ENCODE measurements around the gene PKNOX2. TPM values are rescaled to one million over a fixed set of nuclear protein-coding genes. Genes with fewer than 3 reads are reported as not detected.

PKNOX2 gene
- total and polyA plus RNA-seq, 2 of the 4 experiments (the other 2 are of a cell fraction) = 0.72 to 2.3 TPM

DNA sequence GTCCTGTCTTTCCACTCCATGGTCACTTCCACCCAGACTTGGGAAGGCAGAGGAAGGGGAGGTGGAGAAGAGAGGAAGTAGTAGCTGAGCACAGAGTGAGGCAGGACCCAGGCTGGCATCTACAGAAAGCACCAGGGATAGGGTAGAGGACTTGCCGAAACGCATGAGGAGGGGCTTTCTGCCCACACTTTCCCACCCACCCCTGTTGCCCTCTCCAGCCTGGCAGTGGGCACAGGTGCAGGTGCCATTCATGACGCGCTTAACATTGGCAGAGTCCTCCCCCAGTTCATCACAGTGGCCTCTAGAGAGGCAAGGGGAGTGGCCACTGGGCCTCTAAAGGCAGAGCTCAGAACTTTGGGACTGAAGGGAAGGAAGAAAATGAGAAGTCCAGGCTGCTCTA, 249.6 kb downstream of the PKNOX2 start:
- DNase-seq (no peak), ATAC-seq (ENCODE audit: low read depth) (no peak)
- Histone ChIP-seq H3K9me1 (ENCODE audit: insufficient read depth, low read length) (no peaks in the 10 kb centered on the region; the same call in 1 of the 2 replicates), H3K9ac (ENCODE audit: low read depth, low read length) (no peak overlapping the region), H2BK15ac (ENCODE audit: low read depth, low read length) (no peak overlapping the region), H2AK9ac (replicated peaks; ENCODE audit: low read depth, low read length, poor library complexity) (no peak overlapping the region), H4K20me1 (ENCODE audit: insufficient read depth, low read length) (no peaks in the 10 kb centered on the region), H3K4me3 (ENCODE audit: insufficient read depth, low read depth, low read length) (no peak overlapping the region), H2BK20ac (ENCODE audit: low read depth, low read length) (no peak overlapping the region), H4K91ac (ENCODE audit: insufficient read depth, low read depth, low read length) (no peak overlapping the region), H2AK5ac (ENCODE audit: low read depth, low read length) (no peak overlapping the region), H3K4ac (ENCODE audit: low read depth, low read length) (no peak overlapping the region), H3K9me3 (ENCODE audit: control insufficient read depth, insufficient read depth, low read length) (no peaks in the 10 kb centered on the region), H3K4me1 (ENCODE audit: control insufficient read depth, insufficient read depth, low read length) (no peaks in the 10 kb centered on the region), H2BK5ac (ENCODE audit: low read depth, low read length, poor library complexity, severe bottlenecking) (no peak overlapping the region), H3K27ac (ENCODE audit: insufficient read depth, low read length) (no peak overlapping the region), H3K4me2 (ENCODE audit: low read depth, low read length) (no peak overlapping the region), H2BK120ac (ENCODE audit: low read depth, low read length) (no peak overlapping the region), H3K14ac (replicated peaks; ENCODE audit: low read depth, low read length) (no peak overlapping the region), H4K5ac (ENCODE audit: low read depth, low read length) (no peak overlapping the region), H3K36me3 (ENCODE audit: control insufficient read depth, insufficient read depth, low read length) (no peaks in the 10 kb centered on the region), H3K56ac (ENCODE audit: extremely low read depth, insufficient read depth, low read length) (no peak overlapping the region), H3K23ac (ENCODE audit: low read depth, low read length) (no peak overlapping the region), H3K18ac (ENCODE audit: low read depth, low read length) (no peak overlapping the region), H3K79me1 (ENCODE audit: low read depth in 1 of 2, low read length in 2 of 2) (no peaks in the 10 kb centered on the region), H3K27me3 (ENCODE audit: control insufficient read depth, insufficient read depth, low read length) (peaks cover 14% of the 10 kb centered on the region), H4K8ac (ENCODE audit: low read depth in 2 of 2, low read length in 2 of 2) (no peak overlapping the region), H2AFZ (replicated peaks; ENCODE audit: low read length, poor library complexity) (peak overlapping the region; percentile 33)
- BruUV-seq (replicated peaks) = no TSS peak
- in situ Hi-C loops (cut with MboI; ENCODE audit: low sequenced_read_pairs) (loop anchor here (25.0 kb wide), 1 partner anchor 752 kb away; the partner anchor contains the start of genes SIAE and SPA17), dilution Hi-C loops (cut with HindIII; ENCODE audit: low sequenced_read_pairs, unreplicated experiment) (no loop called here), intact Hi-C loops (cut with micrococcal nuclease) (no loop called here)
- TF ChIP-seq RFX5 (IDR thresholded peaks at IDR 0.05; ENCODE audit: low read depth, low read length) (no peak), SMC3 (IDR thresholded peaks at IDR 0.05; ENCODE audit: low read depth, low read length) (no peak), POLR2A (IDR thresholded peaks at IDR 0.05; ENCODE audit: low read depth, low read length) (no peak), CHD1 (IDR thresholded peaks at IDR 0.05; ENCODE audit: low read depth, low read length) (no peak), ELK1 (IDR thresholded peaks at IDR 0.05; ENCODE audit: borderline replicate concordance, low read depth, low read length) (no peak), CTCF (conservative IDR thresholded peaks at IDR 0.05; ENCODE audit: low read depth, low read length) (no peak), MAZ (IDR thresholded peaks at IDR 0.05; ENCODE audit: borderline replicate concordance, low read depth, low read length) (no peak), FOS (IDR thresholded peaks at IDR 0.05; ENCODE audit: low read depth, low read length) (no peak), MAFK (IDR thresholded peaks at IDR 0.05; ENCODE audit: low read depth, low read length) (no peak)
- POLR2A ChIA-PET (ENCODE audit: unreplicated experiment) = no interaction called here
- WGBS, 2 experiments (ENCODE audit: extremely low coverage in 2 of 2, insufficient read length in 1 of 2) = no CpG with 5 or more reads among the region's 4 CpGs
- CTCF ChIA-PET = interaction anchor here (0.6 kb wide), 1 partner anchor 54 kb away, joined by 3 read pairs; no protein-coding TSS in a partner anchor

Measured in IMR-90 (cell line).